SIG-M5 (cell line): ENCODE data around the gene C12orf50.
A peak's percentile ranks its signal among the peaks of the same experiment; 100 is the strongest.
"Not testable (repeated sequence)": the region's sequence is repeated elsewhere in the genome, so short reads cannot be mapped to it uniquely, and the experiment has no call there.

Source experiments
- DNase-seq: peaks from one replicate; lab custom pipeline; 2025; lab: John Stamatoyannopoulos, UW

Gene C12orf50

GRCh38 chr12:88029093-88029665, at the start of gene C12orf50:
Gene C12orf50 (minus strand): TSS chr12:88029401. CDS start chr12:88026962, 2,439 bp downstream.
- DNase-seq, result no peak

GRCh38 chr12:88067301-88067700, 38.1 kb upstream of the C12orf50 start:
- no peak for DNase-seq

GRCh38 chr12:88063375-88063774, 34.2 kb upstream of the C12orf50 start:
- no peak for DNase-seq

DNA sequence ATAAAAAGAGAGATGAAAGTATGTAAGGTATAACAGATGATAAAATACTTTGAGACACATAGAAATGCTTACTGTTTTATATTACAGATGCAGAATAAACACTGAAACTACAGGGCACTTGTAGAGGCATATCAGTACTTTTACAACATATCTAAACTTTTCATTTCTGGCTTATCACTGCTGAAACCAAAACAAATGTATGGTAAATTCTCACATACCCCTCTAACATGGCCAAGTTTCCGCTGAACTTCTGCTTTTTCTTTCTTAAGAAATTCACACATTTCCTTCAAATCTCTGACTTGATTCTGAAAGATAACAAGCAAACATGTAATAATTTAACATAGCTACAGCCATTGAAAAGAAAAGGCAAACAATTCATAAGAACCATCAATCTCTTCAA, 33.3 kb upstream of the C12orf50 start:
- no peak for DNase-seq

- DNase-seq, result no peak
These were observed 29.5 kb upstream of the C12orf50 start for GRCh38 chr12:88058719-88059077.

GRCh38 chr12:88057994-88058718, 29.0 kb upstream of the C12orf50 start:
- no peak for DNase-seq

- no peak for DNase-seq
These were observed 27.4 kb upstream of the C12orf50 start for GRCh38 chr12:88056571-88056970.

DNA sequence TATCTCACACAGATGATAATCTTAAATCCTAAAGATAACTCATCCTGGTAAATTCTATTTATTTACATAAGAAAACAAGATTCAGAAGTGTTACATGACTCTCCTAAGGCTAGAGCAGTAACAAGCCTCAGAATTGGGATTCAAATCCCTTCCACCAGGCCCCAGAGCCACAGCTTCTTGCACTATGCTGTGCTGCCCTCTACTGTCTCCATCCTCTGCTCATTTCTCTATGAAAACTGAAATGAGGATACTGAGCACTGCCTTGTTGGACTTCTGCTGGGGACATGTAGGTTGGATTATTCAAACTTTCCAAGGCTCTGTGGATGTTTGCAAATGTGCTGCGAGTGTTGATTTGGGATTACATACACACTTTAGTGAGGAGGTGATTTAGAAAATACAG, 23.5 kb upstream of the C12orf50 start:
- DNase-seq, result no peak

- no peak for DNase-seq
These were observed 14.8 kb upstream of the C12orf50 start for GRCh38 chr12:88044035-88044434.

DNA sequence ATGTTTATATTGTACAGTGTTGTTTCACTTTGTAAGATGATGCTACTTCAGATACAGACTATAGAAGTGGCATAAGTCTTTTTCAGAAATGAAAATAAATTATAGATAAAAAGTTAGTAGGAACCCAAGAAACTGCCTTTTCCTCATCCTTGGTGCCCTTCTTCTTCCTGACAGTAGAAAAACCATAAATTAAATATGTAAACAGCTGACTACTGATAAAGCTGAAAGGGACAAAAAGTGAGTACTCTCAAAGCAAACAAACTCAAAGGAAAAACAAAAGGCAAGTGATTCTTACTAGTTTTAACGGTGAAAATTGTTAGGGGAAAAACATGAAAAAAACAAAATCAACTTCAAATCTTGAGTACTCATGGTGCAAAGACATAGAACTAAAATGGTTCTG, 8.6 kb upstream of the C12orf50 start:
- no peak for DNase-seq

DNA sequence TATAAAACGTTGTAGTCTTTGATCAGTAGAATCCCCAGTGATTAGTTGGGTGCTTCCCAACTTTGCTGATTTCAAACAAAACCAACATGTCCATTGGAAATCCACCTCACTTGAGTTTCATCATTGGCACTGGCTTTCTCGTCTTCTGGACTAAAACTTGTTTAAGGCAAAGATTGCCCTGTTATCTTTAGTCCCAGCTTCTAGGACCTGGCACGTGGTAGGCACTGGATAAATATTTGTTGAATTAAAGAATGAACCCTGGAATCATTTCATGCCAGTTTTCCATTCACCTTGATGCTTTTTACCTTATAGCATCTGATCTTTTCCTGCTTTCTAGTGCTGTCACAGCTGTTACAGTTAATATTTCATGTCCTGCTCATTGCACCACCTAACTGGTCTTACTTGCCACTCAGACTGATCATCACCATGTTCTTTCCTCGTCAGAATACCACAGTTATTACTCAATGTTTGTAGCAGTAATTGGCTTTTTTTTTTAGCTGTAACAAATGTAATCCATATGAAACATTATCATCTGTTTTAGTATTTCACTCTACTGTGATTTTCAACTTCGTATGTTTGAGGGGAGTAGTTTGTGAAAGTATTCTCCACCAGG, 7.3 kb upstream of the C12orf50 start:
- DNase-seq, result no peak

- DNase-seq, result no peak
These were observed 6.7 kb upstream of the C12orf50 start for GRCh38 chr12:88035907-88036289.

DNA sequence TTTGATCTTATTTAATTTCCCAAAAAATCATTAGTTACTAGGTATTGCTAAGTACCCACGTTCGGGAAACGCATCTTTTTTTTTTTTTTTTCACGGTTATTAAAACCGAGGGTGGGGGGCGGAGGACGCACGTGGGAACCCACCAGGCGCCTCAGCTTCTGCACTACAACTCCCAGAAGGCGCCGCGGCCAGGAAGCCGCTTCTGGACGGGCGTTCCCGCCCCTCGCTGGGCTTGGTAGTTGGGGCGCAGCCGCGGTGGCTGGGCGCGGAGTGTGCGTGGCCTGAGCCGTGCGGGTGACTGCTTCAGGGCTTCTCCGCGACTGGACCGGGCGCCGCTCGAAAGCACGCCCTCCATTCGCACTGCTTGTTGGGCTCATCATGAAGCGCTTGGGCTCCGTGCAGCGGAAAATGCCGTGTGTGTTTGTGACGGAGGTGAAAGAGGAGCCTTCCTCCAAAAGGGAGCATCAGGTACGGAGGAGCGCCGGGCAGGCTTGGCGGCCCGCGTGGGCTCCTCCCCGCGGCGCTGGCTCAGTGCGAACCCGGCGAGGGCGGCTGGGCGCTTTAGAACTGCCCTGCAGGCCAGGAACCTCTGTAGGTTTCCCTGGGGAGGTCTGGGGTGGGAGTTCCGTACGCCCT, 6.2 kb upstream of the C12orf50 start:
- DNase-seq, result peak; percentile 29

GRCh38 chr12:88031161-88031560, 2.0 kb upstream of the C12orf50 start:
- not testable (repeated sequence) for DNase-seq

GRCh38 chr12:88026196-88026595, 3.0 kb downstream of the C12orf50 start:
- no peak for DNase-seq

DNA sequence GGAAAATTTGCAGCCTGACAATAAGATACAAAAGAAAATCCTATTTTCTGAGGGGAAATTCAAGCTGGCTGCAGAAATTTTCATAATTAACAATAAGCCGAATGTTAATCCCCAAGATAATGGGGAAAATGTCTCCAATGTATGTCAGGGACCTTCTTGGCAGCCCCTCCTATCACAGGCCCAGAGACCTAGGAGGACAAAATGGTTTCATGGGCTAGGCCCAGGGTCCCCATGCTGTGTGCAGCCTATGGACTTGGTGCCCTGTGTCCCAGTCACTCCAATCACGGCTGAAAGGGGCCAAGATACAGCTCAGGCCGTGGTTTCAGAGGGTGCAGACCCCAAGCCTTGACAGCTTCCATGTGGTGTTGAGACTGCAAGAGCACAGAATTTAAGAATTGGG, 11.2 kb downstream of the C12orf50 start:
- DNase-seq, result no peak

DNA sequence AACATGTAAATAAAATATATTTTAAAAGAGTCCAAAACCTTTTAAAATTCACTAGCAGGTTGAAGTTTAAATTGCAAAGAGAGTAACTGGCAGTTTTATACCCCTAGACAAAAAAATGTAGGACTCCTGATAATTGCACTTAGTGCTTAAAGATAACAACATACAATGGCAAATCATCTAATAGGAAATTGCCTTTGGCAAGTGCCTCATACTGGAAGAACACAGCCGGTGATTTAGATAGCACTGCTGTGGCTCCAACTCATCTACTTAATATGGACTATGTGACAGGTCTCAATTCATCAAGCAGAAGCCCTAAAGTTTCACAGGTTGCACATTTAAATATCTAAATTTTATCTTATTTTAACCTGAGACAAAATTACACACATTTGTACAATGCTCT, 13.4 kb downstream of the C12orf50 start:
- DNase-seq, result no peak

DNA sequence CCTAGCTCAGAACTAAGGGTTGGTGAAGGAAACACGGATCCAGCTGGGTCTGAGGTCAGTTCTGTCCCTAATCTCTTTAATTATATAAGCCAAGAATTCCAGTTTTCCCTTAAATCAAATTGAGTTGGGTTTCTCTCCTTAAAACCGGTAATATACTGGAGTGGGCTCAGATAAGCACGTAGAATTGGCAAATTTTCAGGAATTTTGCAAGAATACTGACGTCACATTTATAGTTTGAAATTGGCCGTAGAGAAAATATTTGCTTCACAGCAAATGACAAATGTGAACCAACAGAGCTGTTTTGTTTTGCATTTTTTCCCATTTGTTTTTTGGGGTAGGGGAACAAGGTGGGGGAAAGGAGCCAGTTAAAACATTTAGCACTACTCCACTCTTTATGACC, 17.4 kb downstream of the C12orf50 start:
- DNase-seq, result no peak

- DNase-seq, result no peak
These were observed 22.9 kb downstream of the C12orf50 start for GRCh38 chr12:88006351-88006750.

- DNase-seq, result no peak
These were observed 27.9 kb downstream of the C12orf50 start for GRCh38 chr12:88001327-88001726.

DNA sequence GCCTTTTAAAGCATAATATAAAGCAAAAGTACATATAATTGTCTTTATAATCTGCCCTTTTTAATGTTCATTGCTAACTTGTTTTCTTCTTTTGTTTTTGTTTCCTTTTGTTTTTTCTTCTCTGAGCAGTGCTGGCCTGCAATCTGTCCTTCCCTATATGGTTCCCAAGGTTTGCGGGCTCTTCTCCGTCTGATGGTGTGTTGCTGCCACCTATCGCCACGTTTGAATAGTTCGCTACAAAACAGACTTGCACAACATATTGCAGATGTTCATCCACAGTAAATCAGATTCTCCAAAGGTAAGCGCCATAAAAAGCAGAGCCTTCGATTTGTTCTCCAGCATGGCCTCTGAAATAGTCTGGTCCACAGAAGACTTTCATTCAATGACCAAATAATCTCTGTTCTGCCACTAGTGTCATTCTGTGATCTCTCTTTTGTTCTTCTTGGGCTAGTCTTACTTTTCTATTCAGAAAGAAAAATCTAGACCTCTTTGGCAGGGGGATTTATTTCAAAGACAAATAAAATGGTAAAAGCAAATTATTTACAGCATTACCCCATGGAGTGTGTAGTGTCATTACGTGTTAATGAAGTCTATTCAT, 33.5 kb downstream of the C12orf50 start:
- DNase-seq, result no peak

GRCh38 chr12:87991483-87991882, 37.7 kb downstream of the C12orf50 start:
- no peak for DNase-seq

GRCh38 chr12:87988534-87988933, 40.7 kb downstream of the C12orf50 start:
- DNase-seq, result no peak
